Heart right ventricle (tissue), 16 donors: ENCODE data around the gene MAPK13. TPM values are rescaled to one million over a fixed set of nuclear protein-coding genes. Genes with fewer than 3 reads are reported as not detected.

Experiments
- ATAC-seq, 8 donors: fragments of 200-7000 bp; cut with Tn5 transposase; one replicate each; pipeline ENCODE4 v1.9.1; 2020; ENCODE audit warnings: mild to moderate bottlenecking in 8 of 8, moderate library complexity in 8 of 8, moderate number of reproducible peaks in 1 of 8
- DNase-seq, 2 donors: peaks; one replicate each; pipeline ENCODE4 v3.0.0-alpha.2; 2020
- H3K27ac ChIP-seq, 10 donors: fragments of 200-600 bp; sonication (generic) in 2 of 10; one replicate each; pipeline versions ENCODE4 v1.5.0 to v1.8.0; 2020 to 2022; ENCODE audit warnings: mild to moderate bottlenecking in 3 of 10
- H3K27me3 ChIP-seq, 7 donors: fragments of 200-600 bp; one replicate each; pipeline ENCODE4 v1.8.0; 2021 to 2022; ENCODE audit warnings: mild to moderate bottlenecking in 2 of 7
- H3K36me3 ChIP-seq, 9 donors: fragments of 200-600 bp; sonication (generic) in 1 of 9; one replicate each; pipeline versions ENCODE4 v1.5.0 to v1.8.0; 2020 to 2022; ENCODE audit warnings: mild to moderate bottlenecking in 2 of 9
- H3K4me1 ChIP-seq, 9 donors: fragments of 200-600 bp; sonication (generic) in 1 of 9; one replicate each; pipeline versions ENCODE4 v1.5.0 to v1.8.0; 2020 to 2022; ENCODE audit warnings: mild to moderate bottlenecking in 4 of 9
- H3K4me3 ChIP-seq, 10 donors: fragments of 200-600 bp; sonication (generic) in 2 of 10; one replicate each; pipeline versions ENCODE4 v1.5.0 to v1.8.0; 2020 to 2022; ENCODE audit warnings: mild to moderate bottlenecking in 7 of 10, moderate library complexity in 2 of 10
- H3K9me3 ChIP-seq, 11 donors: fragments of 200-600 bp in 10 of 11; sonication (generic) in 2 of 11; one replicate each; pipeline versions ENCODE4 v1.5.0 to v1.8.0; 2013 to 2022; ENCODE audit warnings: mild to moderate bottlenecking in 2 of 11, control low read depth in 1 of 11, moderate library complexity in 1 of 11
- CTCF ChIP-seq, 9 donors: fragments of 200-600 bp; sonication (generic) in 2 of 9; IDR thresholded peaks; one replicate each; pipeline versions ENCODE4 v1.5.0 to v1.8.0; 2021 to 2022; ENCODE audit warnings: antibody characterized with exemption in 9 of 9, mild to moderate bottlenecking in 5 of 9, moderate library complexity in 1 of 9
- WGBS, 2 donors: extraction: QIAGEN DNeasy Blood & Tissue Kit; methylation state at CpG; one replicate each; pipeline ENCODE4 v1.1.7; 2013; ENCODE audit warnings: inconsistent platforms in 1 of 2; 5-methylcytosine and 5-hydroxymethylcytosine counted together
- intact Hi-C, 10 donors: fragments of 100-400 bp; cut with DNase I; formaldehyde crosslinking; loops; one replicate each; pipeline versions ENCODE4 v1.11.1 to v1.14.2; 2022
- polyA plus RNA-seq, 2 donors: library from polyadenylated mRNA; stranded (reverse); fragments of 200-250 nt; gene quantifications; one replicate each; pipeline ENCODE4 v1.2.3, GENCODE V29; 2013
- total RNA-seq, 10 donors: library from RNA; stranded (reverse); fragmentation: NEBNext Ultra II Directional in 3 of 10; extraction: Animal tissue kit (Norgen Biotek cat#: 25700) in 3 of 10; gene quantifications; one replicate each; pipeline versions ENCODE4 v1.2.1 to v1.2.4, GENCODE V29; 2021 to 2023
- donor health status: Arrhythmogenic right ventricular cardiomyopathy.
- donor health status: ischemic (EF 13 %, LVEDD 7.1; RV severe dilation, severe dysfunction).
- donor health status: healthy with polysubstance abuse.
- donor health status: DM: no; HTN: yes; CAD: no.
- donor health status: DM: no; HTN: no; CAD: no.
- donor health status: ischemic (EF 25% LVEDD 6.9; RV normal size, moderate dysfunction).
- donor health status: ischemic (EF 25% LVEDD 5.7; RV mildly dilated, moderate dysfunction).
- donor health status: healthy.
- donor health status: DM: yes; HTN: yes; CAD: no.
- donor health status: Ischemic cardiomyopathy.
- donor health status: ischemic (EF 35%, LVEDD 5.7; RV mildly dilated, moderate dysfunction).
- donor health status: nonischemic (EF 11% LVEDD 7.7; RV severe dilation, severe dysfunction).
- donor health status: DM: yes; HTN: yes; CAD: no.
- donor health status: PGD.
- donor health status: ischemic (EF 29% LVEDD 5.4; RV normal size, mild dysfunction).
- donor health status: nonischemic (EF 23%, LVEDD 6.1; RV moderate dilation, normal function).

Gene MAPK13
- total and polyA plus RNA-seq, 12 donors = 0.11 to 5.0 (median 0.83) TPM

- H3K4me1 ChIP-seq = peaks cover 0 to 78% (median 15%) of the 10 kb centered on the region in 9 donors
Observed at GRCh38 chr6:36125575-36125974, 4.7 kb upstream of the MAPK13 start.

GRCh38 chr6:36126121-36126520 is 4.2 kb upstream of the MAPK13 start:
- Histone ChIP-seq H3K36me3 (no peaks in the 10 kb centered on the region), H3K9me3 (no peaks in the 10 kb centered on the region), H3K27me3 (peaks cover 0 to 30% (median 20%) of the 10 kb centered on the region in 7 donors), H3K27ac (peak overlapping the region in 1 of 10 donors; percentile 89), H3K4me3 (no peak overlapping the region), H3K4me1 (peaks cover 0 to 78% (median 15%) of the 10 kb centered on the region in 9 donors)
- DNase-seq = no peak
- 83 to 86% methylated on average over 2 of the region's 2 CpGs for WGBS, 2 donors
- no peak for ATAC-seq
- intact Hi-C loops = loop anchor here in 8 of 10 donors (5.0 to 10.0 kb wide), 4 partner anchors 69 to 239 kb away; partner anchors contain the start of gene BRPF3 (in 1 of the 8)
- no peak for TF ChIP-seq CTCF (IDR thresholded peaks at IDR 0.05)

More at GRCh38 chr6:36125575-36125974, 4.7 kb upstream of the MAPK13 start:
- WGBS, 2 donors = 75 to 82% methylated on average over 8 of the region's 8 CpGs
- no peak for TF ChIP-seq CTCF (IDR thresholded peaks at IDR 0.05)
- H3K4me3 ChIP-seq = no peak overlapping the region
- no peaks in the 10 kb centered on the region for H3K36me3 ChIP-seq
- H3K27ac ChIP-seq = no peak overlapping the region
- peaks cover 0 to 25% (median 16%) of the 10 kb centered on the region in 7 donors for H3K27me3 ChIP-seq
- DNase-seq (no peak), ATAC-seq (no peak)
- no peaks in the 10 kb centered on the region for H3K9me3 ChIP-seq
- intact Hi-C loops = loop anchor here in 8 of 10 donors (5.0 to 10.0 kb wide), 4 partner anchors 69 to 239 kb away; partner anchors contain the start of gene BRPF3 (in 1 of the 8)

- no peaks in the 10 kb centered on the region for H3K36me3 ChIP-seq
- no peak for ATAC-seq
- peaks cover 0 to 33% (median 22%) of the 10 kb centered on the region in 7 donors for H3K27me3 ChIP-seq
- peaks cover 0 to 79% (median 14%) of the 10 kb centered on the region in 9 donors for H3K4me1 ChIP-seq
- TF ChIP-seq CTCF (IDR thresholded peaks at IDR 0.05) = no peak
- 79 to 84% methylated on average over 10 of the region's 10 CpGs for WGBS, 2 donors
- no peak for DNase-seq
- H3K9me3 ChIP-seq = no peaks in the 10 kb centered on the region
- no peak overlapping the region for H3K4me3 ChIP-seq
- intact Hi-C loops = loop anchor here in 8 of 10 donors (5.0 to 10.0 kb wide), 4 partner anchors 68 to 238 kb away; partner anchors contain the start of gene BRPF3 (in 1 of the 8)
- peak overlapping the region in 1 of 10 donors; percentile 89 for H3K27ac ChIP-seq
Observed at GRCh38 chr6:36126553-36127458, 3.5 kb upstream of the MAPK13 start.

GRCh38 chr6:36127462-36128016 is 2.8 kb upstream of the MAPK13 start:
- Histone ChIP-seq H3K4me1 (peaks cover 0 to 80% (median 17%) of the 10 kb centered on the region in 9 donors), H3K9me3 (no peaks in the 10 kb centered on the region), H3K4me3 (peak overlapping the region in 1 of 10 donors; percentile 22), H3K36me3 (no peaks in the 10 kb centered on the region), H3K27ac (peak overlapping the region in 1 of 10 donors; percentile 89), H3K27me3 (peaks cover 0 to 33% (median 22%) of the 10 kb centered on the region in 7 donors)
- intact Hi-C loops = loop anchor here in 8 of 10 donors (5.0 to 10.0 kb wide), 4 partner anchors 67 to 237 kb away; partner anchors contain the start of gene BRPF3 (in 1 of the 8)
- peak in 5 of 8 donors; percentile 23 to 79 (median 41) for ATAC-seq
- 74 to 81% methylated on average over 8 of the region's 8 CpGs for WGBS, 2 donors
- DNase-seq = no peak
- TF ChIP-seq CTCF (IDR thresholded peaks at IDR 0.05) = no peak
